GM19035 (cell line): ENCODE measurements around the gene ZFAND6.
"Not testable (repeated sequence)": the region's sequence is repeated elsewhere in the genome, so short reads cannot be mapped to it uniquely, and the experiment has no call there.

Source experiments
- ATAC-seq: cut with Tn5 transposase; IDR thresholded peaks from one replicate; pipeline ENCODE4 v1.9.1; 2021; ENCODE audit not compliant: unreplicated experiment

ZFAND6 gene

DNA sequence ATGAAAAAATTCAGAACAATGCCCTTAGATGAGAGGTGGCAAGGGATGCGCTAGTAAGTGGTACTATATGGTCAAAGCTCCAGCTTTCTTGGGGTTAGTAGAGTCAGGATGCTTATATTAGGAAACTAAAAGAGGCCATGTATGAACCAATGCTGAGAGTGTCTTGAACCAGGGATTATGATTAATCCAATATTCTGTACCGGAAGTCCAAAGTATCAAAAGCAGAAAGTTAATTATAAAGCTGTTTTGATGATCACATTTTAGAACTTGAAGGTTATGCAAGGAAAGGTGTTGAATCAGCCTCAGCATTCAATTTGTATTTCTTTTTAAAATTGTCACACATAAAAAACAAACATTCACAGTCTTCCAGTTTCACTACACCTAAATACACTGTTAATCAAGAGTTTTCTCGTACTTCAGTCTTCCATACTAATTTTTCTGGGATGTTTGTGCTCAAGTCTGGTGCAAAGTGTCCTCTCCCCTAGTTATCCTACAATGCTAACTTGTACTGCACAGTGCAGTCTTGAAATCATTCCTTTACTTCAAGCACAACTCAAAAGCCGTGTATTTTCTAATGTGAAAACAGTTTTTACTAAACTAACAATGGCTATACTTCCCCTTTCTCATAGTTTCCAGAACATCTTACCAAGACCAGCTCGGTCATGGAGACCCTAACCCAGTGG, 82.6 kb downstream of the ZFAND6 start:
- no peak for ATAC-seq

DNA sequence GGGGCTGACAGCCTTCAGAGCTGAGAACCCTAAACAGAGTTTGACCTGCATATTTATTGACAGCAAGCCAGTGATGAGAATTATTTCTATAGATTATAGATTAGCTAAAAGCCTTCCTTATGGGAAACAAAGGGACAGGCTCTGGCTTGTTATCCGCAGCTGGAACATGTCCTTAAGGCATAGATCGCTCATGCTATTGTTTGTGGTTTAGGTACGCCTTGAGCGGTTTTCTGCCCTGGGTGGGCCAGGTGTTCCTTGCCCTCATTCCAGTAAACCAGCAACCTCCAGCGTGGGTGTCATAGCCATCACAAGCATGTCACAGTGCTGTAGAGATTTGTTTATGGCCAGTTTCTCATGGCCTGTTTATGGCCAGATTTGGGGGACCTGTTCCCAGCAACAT, 83.2 kb downstream of the ZFAND6 start:
- no peak for ATAC-seq

DNA sequence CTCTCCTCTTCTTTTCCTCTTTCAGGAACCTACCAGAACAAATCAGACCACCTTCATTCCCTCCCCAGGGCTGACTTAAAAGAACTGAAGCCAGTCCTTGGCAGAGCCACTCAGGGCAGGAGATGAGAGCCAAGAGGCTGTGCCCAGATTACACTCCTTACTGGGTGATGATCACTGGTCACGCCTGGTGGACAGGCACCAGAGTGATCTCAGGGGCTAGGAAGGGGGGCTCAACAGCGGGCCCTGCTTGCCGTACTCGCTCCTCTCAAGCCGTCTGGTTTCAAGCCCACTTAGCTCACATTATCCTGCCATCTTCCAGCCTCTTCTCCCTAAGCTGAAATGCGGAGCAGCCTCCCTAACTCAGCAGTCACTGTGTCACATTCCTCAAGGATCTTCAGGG, 91.7 kb downstream of the ZFAND6 start:
- no peak for ATAC-seq

DNA sequence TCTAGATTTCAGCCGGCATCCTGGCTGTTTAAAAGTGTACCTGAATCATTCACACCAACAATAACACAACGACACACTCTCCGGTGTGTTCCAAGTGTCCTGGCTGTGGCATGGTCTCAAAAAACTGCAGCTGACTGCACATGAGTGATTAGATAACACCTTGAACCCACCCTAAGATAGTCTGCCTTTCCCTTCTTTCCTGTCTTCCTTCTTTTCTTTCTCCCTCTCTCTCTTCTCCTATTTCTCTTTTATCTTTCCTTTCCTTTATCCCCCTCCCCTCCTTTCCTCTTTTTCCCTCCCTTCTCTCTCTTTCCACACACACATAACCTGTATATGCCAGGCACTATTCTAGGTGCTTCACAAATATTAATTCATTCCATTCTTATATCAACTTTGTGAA, 92.1 kb downstream of the ZFAND6 start:
- ATAC-seq: no peak

DNA sequence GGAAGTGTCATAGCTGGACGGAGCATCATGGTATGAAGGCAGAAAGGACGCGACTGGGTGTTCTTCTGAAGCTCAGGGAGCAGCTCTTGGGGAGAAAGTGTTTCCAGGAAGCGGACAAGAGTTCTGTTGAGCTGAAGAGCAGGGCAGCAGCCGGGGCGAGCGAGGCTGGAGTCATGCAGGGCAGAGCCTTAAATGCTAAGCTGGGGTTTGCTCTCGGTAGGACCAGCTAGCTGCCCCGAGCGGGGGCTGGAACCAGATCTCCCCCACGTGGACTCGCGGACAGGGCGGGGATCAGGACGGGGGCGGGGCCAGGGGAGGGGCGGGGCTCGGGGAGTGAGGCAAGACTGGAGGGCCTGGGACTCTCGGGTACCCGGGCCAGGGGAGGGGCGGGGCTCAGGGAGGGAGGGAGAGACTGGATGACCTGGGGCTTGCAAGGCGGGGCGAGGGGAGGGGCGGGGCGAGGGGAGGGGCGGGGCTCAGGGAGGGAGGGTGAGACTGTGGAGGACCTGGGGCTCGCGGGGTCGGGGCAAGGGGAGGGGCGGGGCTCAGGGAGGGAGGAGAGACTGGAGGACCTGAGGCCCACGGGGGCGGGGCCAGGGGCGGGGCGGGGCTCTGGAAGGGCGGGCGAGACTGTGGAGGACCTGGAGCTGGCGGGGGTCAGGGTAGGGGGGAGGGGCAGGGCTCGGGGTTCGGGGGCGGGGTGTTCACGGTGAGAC, 92.9 kb downstream of the ZFAND6 start:
- ATAC-seq: peak; percentile 49

DNA sequence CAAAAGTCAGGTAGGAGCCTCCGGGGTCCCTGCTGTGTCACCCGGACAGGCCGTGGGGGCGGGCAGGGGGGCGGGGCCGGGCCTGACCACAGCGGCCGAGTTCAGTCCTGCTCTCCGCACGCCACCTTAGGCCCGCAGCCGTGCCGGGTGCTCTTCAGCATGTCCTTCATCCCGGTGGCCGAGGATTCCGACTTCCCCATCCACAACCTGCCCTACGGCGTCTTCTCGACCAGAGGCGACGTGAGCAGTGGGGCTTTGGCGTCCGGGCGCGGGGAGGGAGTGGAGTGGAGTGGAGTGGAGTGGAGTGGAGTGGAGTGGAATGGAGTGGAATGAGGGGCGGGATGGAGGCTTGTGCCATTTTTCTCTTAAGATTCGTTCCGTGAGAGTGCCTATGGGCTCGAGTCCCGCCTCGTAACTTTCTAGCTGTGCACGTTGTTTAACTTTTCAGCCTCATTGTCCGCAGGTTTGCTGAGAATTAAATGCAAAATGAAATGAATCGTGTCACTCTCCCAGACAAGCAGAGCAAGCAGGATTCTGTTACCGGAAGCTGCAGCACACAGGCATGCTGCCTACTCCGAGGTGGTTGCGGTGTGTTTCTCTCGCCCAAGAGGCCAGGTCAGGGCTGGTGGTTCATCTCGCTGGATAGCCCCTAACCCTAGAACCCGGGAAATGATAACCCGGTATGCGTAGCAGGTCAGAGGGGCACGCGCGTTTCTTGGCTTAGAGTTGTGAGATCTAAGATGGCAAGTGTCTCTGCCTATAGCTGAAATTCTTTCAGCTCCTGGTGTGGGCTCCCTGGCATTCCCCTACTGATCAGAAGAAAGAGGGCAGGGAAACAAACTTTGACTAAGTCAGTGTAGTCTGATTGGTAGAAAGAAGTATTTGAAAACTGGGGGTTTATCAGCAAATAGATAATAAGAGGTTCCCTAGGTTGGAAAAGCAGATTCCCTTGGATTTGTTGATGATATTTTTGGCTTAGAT, 93.7 kb downstream of the ZFAND6 start, which contains the start of gene FAH:
Gene FAH, plus strand, starts transcription at position 104 of the 981 bp plus-strand sequence. Its CDS starts 56 bp downstream, at position 160.
- peak; percentile 51 for ATAC-seq

DNA sequence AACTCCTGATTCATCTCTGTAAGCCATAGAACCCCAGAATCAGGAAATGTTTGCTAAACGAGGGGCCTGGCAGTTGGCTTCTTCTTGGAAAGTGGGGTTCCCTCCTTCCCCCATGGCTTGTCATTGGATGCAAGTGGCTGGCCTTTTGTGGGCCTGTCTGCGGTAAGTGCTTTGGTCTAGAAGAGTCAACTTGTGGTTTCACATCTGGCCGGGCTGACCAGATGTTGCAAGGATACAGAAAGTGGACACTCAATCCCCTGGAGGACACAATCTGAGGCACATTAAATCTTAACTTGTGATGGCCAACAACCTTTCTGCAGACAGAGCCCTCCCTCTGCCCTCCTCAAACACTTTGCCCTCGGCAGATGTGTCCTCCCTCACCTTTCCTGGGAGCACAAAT, 94.4 kb downstream of the ZFAND6 start:
- ATAC-seq: no peak

DNA sequence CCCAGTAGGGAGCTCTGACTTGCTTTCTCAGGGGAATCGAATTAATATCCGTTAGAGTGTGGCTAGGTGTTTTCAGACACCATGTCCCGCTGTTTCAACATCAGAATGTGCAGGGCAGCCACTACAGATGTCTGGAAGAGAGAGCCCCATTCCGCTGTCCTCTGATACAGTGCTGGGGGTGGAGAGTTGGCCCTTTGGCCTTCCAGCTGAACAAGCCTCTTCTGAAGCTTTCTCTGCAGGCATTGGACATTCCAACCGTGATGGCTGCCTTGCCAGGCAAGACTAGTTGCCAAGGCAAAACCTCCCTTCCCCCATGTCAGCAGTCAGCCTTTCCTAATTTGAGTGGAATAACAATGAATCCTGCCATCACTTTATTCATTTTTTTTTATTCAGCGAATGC, 94.9 kb downstream of the ZFAND6 start:
- no peak for ATAC-seq

DNA sequence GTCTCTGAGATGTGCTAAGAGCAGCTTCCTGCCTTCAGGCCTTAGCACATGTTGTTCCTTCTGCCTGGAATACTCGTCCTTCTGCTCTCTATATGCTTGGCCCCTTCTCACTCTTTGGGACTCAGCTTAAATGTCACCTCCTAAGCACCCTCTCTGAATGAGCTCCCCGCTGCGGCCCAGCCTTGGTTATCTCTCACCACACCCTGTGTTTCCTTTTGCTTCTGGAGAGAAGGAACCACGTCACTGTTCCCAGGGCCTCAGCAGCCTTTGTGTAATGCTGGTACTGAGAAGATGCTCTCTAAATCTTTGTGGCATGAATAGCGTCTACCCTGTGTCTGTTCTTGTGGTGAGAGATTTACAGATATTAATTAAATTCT, 95.5 kb downstream of the ZFAND6 start:
- ATAC-seq: no peak

DNA sequence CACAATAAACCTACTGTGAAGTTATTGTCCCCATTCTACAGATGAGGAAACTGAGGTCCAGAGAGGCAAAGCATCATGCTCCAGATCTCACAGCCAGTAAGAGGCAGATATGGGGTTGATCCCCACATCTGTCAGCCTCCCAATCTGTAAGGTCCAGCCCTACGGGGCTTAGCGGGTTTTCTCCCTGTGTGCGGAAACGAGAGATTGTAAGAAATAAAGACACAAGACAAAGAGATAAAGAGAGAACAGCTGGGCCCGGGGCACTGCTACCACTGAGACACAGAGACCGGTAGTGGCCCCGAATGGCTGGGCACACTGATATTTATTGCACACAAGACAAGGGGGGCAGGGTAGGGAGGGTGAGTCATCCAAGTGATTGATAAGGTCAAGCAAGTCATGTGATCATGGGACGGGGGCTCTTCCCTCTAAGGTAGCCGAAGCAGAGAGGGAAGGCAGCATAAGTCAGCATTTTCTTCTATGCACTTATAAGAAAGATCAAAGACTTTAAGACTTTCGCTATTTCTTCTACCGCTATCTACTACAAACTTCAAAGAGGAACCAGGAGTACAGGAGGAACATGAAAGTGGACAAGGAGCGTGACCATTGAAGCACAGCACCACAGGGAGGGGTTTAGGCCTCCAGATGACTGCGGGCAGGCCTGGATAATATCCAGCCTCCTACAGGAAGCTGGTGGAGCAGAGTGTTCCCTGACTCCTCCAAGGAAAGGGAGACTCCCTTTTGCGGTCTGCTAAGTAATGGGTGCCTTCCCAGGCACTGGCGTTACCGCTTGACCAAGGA, 96.1 kb downstream of the ZFAND6 start:
- ATAC-seq: not testable (repeated sequence)

DNA sequence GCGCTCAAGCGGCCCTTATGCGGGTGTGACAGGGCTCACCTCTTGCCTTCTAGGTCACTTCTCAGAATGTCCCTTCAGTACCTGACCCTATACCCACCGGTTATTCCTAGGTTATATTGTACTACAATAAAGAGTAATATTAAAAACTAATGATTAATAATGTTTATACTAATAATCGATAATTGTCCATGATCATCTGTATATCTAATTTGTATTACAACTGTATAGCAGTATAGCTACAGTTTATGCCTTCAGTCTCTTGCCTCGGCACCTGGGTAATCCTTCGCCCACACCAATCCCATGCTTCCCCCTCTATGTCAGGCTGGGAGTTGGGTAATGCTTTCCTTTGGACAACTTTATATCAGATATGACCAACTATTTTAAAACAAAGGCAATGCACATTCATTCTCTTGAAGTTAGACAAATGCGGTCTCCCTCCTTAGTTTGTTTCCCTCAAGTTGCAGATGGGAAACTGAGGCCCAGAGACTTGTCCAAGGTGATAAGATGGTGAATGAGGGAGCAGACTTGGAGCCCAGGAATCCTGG, 96.8 kb downstream of the ZFAND6 start:
- no peak for ATAC-seq

DNA sequence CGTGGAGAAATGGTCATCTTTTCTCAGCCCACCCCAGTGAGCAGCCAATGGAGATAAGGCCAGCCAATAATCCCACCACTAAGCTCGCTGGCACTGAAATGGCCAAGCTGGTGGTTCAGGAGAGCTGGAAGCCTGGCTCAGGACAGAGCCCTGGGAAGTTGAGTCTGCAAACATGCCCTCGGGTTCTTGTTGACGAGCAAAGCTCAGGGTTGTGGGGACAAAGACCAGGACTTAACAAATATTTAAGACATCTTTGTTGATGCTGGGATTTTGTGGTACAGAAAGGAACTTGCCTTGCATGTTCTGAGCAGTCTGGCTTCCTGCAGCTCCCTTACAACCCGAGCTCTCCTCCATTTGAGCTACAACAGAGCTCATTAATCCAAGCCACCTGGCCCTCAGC, 97.7 kb downstream of the ZFAND6 start:
- ATAC-seq: no peak

DNA sequence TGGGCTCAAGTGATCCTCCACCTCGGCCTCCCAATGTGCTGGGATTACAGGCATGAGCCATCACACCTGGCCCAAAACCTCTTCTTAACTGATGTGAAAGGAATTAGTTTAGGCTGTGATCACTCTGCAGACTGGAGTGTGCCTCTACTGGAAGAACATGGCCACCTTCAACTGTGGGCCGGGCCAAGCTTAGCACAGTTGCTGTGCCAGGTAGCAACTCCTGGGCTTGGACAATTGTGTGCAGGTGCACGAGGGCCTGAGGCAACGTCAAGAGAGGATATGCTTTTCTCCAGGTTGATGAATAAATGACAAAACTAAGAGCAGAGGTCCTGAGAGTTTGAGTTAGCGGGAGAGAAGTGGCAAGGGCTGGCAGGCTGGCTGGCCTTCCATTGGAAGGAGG, 99.8 kb downstream of the ZFAND6 start:
- no peak for ATAC-seq

DNA sequence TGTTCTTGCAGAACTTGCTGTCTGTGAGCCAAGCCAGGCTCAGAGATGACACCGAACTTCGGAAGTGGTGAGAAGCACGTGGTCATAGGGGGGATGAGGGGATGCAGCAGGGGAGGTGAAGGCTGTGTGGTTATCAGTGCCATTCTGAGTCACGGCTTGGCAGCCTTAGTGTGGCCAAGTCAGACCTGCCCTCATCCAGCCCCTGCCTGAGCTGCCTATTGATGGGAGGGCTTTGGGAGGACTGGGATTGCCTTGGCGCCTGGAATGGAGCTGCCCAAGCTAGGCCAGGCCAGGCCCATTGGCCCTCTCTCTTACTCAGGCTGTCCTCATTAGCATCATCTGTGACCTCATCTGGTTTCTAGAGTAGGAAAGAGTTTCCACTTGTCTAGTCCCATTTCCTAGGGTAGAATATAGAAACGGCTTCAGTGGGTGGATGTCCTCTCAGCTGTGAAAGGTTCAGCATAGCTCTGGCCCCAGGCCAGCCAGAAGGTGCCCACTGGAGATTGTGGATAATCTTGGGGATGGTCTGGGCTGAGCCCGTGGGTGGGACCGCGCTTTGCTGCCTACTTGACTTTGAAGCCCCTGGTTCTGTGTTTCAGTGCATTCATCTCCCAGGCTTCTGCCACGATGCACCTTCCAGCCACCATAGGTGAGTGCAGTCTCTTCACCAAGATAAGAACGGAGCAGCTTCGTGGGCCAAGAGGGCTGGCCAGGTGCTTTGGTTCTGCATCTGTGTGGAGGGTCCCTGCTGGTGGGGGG, 100.5 kb downstream of the ZFAND6 start:
- no peak for ATAC-seq

DNA sequence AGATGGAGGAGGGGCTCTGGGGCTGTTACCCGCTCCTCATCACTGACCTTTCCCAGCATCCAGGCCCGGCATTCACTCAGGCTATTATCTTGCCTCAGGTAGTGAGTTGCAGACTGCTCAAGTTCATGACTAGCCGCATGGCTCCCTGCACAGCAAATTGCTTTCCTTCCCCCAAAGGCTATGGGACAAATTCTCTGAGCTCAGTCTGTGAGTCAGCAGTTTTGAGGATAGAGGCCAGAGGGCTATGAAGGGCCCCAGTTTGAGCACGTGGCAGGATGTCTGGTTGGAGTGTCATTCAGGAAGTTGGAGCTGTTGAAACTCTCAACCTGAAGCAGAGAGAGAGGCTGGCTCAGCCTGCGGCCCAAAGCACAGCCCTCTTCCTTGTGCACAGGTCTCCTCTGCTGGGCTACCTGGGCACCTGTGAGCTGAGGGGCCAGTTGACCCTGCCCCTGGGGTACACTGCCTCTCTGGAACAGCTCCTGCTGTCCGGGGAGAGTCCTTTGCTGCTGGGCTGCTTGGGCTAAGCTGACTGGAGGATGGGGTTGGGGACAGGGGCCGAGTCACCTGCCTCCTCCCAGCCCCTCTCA, 101.2 kb downstream of the ZFAND6 start:
- no peak for ATAC-seq

DNA sequence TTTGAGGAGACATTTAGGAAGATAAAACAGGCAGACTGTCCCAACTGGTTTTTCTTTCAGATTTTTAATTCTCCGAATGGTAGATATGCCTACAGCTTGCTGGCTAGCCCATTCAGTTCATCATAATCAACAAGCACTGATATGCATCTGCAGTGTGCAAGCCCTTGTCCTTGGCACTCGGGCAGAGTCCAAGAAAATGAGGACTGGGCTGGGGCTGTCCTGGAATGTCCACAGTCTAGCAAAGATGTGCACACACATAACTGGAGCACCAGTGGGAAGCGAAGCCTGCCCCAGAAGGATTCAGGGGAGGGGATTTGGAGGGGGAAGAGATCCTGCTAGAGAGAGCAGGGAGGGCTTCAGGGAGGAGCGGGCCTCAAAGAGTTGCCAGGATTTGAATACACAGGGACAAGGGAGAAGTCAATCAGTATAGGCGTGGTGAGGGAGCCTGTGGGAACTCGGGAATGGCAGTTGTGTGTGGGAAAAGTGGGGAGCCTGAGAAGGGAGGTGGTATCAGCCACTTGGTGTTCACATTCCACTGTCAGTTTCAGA, 102.1 kb downstream of the ZFAND6 start:
- ATAC-seq: no peak

DNA sequence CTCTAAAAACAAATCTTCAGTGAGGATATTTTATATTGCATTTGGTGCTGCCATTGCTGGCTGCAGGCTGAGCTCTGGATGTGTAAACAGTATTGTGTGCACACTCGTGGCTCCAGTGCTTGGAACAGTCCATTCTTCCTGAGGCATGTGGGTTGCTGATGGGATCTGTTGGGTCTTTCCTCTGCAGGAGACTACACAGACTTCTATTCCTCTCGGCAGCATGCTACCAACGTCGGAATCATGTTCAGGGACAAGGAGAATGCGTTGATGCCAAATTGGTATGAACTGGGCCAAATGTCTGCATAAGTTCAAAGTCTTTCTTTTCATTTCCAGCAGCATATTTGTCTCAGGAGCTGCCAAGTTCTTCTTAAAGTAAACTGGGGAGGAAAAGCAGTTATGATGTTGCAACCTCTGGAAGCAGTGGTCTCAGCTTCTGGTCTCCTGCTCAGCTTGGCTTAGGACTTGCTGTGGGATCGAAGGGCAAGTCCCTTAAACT, 102.6 kb downstream of the ZFAND6 start:
- no peak for ATAC-seq

DNA sequence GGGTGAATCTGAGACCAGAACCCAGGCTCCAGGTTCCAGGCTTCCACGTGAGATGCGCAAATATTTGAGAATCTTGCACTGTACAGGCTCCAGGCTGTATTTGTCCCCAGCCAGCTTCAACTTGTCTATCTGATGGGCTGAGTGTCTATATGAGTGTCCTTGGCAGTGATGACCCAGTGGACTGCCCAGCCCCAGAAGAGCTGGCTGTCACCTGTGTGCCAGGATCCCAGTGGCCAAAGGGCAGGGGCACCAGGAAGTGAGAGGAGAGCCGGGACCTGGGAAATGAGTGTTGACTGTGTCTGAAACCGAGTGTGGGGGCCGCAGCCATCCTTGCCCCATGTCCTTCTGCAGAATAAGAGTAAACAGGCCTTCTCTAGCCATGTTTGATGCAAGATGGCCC, 103.7 kb downstream of the ZFAND6 start:
- ATAC-seq: no peak

DNA sequence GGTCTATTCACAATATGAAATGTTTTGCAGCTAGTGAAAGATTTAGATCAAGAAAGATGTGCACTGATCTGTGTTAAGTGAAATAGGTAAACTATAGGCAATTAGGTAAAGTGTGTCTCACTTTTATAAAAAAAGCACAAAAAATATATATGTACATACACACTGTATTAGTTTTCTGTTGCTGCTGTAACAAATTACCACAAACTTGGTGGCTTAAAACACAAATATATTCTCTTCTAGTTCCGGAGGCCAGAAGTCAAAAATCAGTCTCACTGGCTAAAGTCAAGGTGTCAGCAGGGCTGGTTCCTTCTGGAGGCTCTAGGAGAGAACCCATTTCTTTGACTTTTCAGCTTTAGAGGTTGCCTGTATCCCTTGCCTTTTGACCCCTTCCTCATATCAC, 104.4 kb downstream of the ZFAND6 start:
- no peak for ATAC-seq
